ENCODE data around the gene ANKRD53. TPM values are rescaled to one million over a fixed set of nuclear protein-coding genes. Genes with fewer than 3 reads are reported as not detected.

ANKRD53 gene
- total RNA-seq, 1 donor from 2014 or later: 0.56 TPM

DNA sequence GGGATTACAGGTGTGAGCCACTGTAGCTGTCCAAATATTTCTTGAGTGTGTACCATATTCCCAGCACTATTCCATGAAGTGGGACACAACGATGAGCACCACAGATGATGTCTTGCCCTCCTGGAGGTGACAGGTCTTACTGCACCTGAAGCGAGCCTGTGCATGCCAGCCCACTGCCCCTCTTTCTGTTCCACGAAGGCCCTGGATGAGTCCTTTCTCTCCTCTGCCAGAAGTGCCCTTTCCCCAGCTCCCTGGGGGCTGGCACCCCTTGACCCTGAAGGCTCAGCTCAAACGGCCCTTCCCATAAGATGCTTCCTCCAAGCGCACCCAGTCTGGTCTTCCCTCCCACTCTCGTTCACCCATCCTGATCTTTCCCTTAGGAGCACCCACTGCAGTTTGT, 37.2 kb upstream of the ANKRD53 start:
- Mint-ChIP-seq H3K9me3 (ENCODE audit: unreplicated experiment) (no peaks in the 10 kb centered on the region), H3K27ac (ENCODE audit: unreplicated experiment) (no peak overlapping the region), H3K27me3 (ENCODE audit: unreplicated experiment) (peaks cover 18% of the 10 kb centered on the region), H3K4me3 (ENCODE audit: unreplicated experiment) (no peak overlapping the region), H3K36me3 (ENCODE audit: low read depth, unreplicated experiment) (no peaks in the 10 kb centered on the region), H3K4me1 (ENCODE audit: unreplicated experiment) (peaks cover 11% of the 10 kb centered on the region)
- TF ChIP-seq, protein P1, sequence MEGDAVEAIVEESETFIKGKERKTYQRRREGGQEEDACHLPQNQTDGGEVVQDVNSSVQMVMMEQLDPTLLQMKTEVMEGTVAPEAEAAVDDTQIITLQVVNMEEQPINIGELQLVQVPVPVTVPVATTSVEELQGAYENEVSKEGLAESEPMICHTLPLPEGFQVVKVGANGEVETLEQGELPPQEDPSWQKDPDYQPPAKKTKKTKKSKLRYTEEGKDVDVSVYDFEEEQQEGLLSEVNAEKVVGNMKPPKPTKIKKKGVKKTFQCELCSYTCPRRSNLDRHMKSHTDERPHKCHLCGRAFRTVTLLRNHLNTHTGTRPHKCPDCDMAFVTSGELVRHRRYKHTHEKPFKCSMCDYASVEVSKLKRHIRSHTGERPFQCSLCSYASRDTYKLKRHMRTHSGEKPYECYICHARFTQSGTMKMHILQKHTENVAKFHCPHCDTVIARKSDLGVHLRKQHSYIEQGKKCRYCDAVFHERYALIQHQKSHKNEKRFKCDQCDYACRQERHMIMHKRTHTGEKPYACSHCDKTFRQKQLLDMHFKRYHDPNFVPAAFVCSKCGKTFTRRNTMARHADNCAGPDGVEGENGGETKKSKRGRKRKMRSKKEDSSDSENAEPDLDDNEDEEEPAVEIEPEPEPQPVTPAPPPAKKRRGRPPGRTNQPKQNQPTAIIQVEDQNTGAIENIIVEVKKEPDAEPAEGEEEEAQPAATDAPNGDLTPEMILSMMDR (IDR thresholded peaks at IDR 0.05; ENCODE audit: unreplicated experiment): no peak
- no peak for DNase-seq (ENCODE audit: low spot score)

DNA sequence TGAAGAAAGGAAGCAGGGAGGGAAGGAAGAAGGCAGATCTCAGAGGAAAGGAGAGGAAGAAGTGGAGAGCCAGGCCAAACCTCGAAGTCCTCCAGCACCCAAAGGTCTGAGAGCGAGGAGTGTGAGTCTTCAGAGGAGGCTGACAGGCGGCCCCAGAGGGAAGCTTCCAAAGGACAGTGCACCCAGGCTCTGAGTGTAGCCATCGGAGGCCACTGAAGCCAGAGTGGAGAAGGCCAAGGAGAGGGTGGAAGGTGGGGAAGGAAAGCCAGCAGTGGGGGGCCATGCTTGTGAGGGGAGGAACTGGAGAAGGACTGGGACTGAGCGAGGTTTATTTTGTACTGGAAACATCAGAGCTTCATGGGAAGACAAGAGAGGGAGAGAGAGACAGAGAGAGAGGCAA, 36.7 kb upstream of the ANKRD53 start:
- Mint-ChIP-seq H3K27me3 (ENCODE audit: unreplicated experiment) (peaks cover 13% of the 10 kb centered on the region), H3K9me3 (ENCODE audit: unreplicated experiment) (no peaks in the 10 kb centered on the region), H3K4me3 (ENCODE audit: unreplicated experiment) (no peak overlapping the region), H3K36me3 (ENCODE audit: low read depth, unreplicated experiment) (no peaks in the 10 kb centered on the region), H3K27ac (ENCODE audit: unreplicated experiment) (no peak overlapping the region), H3K4me1 (ENCODE audit: unreplicated experiment) (peaks cover 9% of the 10 kb centered on the region)
- TF ChIP-seq, protein P1 (IDR thresholded peaks at IDR 0.05; ENCODE audit: unreplicated experiment): no peak
- no peak for DNase-seq (ENCODE audit: low spot score)

DNA sequence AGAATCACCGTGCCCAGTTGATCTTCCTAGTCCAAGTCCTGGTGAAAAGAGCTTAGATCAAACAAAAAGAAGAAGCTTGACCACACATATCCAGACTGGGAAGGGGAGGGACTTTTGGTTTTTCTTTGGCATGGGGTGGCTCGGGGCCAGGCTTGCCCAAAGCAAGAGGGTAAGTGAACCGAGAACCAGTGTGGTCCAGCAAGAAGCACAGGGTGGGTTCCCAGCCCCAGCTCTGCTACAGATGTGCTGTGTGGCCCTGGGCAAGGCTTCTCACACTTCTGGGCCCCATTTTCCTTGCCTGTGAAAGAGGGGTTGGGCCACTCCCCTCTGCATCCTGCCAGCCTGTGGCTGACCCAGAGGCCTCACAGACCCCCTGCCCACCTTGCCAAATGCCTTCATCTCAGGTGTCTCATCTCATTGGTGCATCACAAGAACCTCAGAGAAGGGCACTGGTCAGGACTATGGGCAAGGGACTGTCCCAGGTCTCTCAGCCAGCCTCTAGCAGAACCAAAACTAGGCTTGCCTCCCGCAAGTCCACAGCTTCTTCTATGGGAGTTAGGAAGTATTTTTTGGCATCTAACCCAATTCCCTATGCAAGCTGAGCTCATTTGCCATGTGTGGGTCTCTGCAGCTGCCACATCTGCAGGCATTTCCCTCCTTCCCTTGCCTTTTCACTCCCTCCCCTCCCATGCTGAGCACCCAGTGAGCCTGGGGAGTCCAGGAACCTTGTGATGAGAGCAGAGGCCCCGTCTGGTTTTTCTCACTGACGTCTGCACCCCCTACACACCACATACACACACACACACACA, 35.8 kb upstream of the ANKRD53 start:
- TF ChIP-seq, protein P1 (IDR thresholded peaks at IDR 0.05; ENCODE audit: unreplicated experiment): no peak
- Mint-ChIP-seq H3K9me3 (ENCODE audit: unreplicated experiment) (no peaks in the 10 kb centered on the region), H3K36me3 (ENCODE audit: low read depth, unreplicated experiment) (no peaks in the 10 kb centered on the region), H3K4me3 (ENCODE audit: unreplicated experiment) (no peak overlapping the region), H3K27me3 (ENCODE audit: unreplicated experiment) (peaks cover 13% of the 10 kb centered on the region), H3K4me1 (ENCODE audit: unreplicated experiment) (peaks cover 14% of the 10 kb centered on the region), H3K27ac (ENCODE audit: unreplicated experiment) (no peak overlapping the region)
- no peak for DNase-seq (ENCODE audit: low spot score)

DNA sequence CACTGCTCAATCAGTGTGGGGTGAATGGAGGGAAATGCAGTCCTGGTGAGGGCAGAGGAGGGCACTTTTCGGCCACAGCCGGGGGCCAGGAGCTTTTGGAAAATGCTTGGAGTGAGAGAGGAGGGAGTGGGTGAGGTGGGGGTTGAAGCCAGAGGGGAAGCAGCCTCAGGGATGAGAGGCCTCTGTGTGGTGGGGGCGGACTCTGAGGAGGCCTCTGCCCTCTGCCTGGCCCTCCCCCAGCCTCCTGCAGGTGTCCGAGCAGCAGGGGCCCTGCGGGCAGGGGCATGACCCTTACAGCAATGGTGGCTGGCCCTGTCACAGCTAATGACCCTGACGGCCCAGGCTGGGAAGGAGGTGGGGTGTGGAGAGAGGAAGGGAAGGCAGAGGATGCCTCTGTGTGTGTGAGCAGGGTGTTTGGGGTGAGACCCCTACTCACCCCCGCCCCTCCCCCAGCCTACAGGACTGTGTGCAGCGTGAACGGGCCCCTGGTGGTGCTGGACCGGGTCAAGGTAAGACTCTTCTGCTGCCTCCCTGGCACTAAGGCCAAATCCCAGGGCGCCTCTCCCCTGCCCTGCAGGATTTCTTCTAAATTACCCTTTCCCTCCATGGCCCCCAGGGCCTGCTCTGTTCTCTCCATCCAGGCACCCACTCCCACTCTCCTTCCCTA, 35.1 kb upstream of the ANKRD53 start:
- peaks cover 22% of the 10 kb centered on the region for H3K4me1 Mint-ChIP-seq (ENCODE audit: unreplicated experiment)
- H3K4me3 Mint-ChIP-seq (ENCODE audit: unreplicated experiment): no peak overlapping the region

More for the DNA sequence above, 35.1 kb upstream of the ANKRD53 start:
- no peaks in the 10 kb centered on the region for H3K9me3 Mint-ChIP-seq (ENCODE audit: unreplicated experiment)
- H3K27ac Mint-ChIP-seq (ENCODE audit: unreplicated experiment): no peak overlapping the region
- H3K27me3 Mint-ChIP-seq (ENCODE audit: unreplicated experiment): peaks cover 17% of the 10 kb centered on the region
- H3K36me3 Mint-ChIP-seq (ENCODE audit: low read depth, unreplicated experiment): peaks cover 5% of the 10 kb centered on the region
- TF ChIP-seq, protein P1 (IDR thresholded peaks at IDR 0.05; ENCODE audit: unreplicated experiment): no peak
- no peak for DNase-seq (ENCODE audit: low spot score)
